Esophagus muscularis mucosa (tissue), 3 donors: Measurements from ENCODE around the gene SEPHS1.

Experiments used
- EP300 ChIP-seq: sonication (generic); formaldehyde crosslinking; IDR thresholded peaks from one replicate; pipeline ENCODE4 v1.6.1; 2017; ENCODE audit warnings: antibody characterized with exemption
- TF ChIP-seq, protein P1 (sequence below), 3 experiments: fragments of 200-600 bp in 2 of 3; fragments of 450-650 bp in 1 of 3; sonication (generic) in 2 of 3; IDR thresholded peaks; one replicate each; pipeline ENCODE4 v1.5.1; 2017 to 2019; ENCODE audit warnings: antibody characterized with exemption in 3 of 3, mild to moderate bottlenecking in 2 of 3, moderate library complexity in 1 of 3

- TF ChIP-seq, protein P1, sequence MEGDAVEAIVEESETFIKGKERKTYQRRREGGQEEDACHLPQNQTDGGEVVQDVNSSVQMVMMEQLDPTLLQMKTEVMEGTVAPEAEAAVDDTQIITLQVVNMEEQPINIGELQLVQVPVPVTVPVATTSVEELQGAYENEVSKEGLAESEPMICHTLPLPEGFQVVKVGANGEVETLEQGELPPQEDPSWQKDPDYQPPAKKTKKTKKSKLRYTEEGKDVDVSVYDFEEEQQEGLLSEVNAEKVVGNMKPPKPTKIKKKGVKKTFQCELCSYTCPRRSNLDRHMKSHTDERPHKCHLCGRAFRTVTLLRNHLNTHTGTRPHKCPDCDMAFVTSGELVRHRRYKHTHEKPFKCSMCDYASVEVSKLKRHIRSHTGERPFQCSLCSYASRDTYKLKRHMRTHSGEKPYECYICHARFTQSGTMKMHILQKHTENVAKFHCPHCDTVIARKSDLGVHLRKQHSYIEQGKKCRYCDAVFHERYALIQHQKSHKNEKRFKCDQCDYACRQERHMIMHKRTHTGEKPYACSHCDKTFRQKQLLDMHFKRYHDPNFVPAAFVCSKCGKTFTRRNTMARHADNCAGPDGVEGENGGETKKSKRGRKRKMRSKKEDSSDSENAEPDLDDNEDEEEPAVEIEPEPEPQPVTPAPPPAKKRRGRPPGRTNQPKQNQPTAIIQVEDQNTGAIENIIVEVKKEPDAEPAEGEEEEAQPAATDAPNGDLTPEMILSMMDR (IDR thresholded peaks at IDR 0.05), result no peak
- TF ChIP-seq EP300, result no peak
These were observed 1.6 kb downstream of the SEPHS1 start for GRCh38 chr10:13346283-13347042.
